CD4-positive, CD25-positive, alpha-beta regulatory T cell (primary cell): ENCODE results near the gene RYK. TPM values are rescaled to one million over a fixed set of nuclear protein-coding genes. Genes with fewer than 3 reads are reported as not detected.

ENCODE experiments used
- ATAC-seq, 2 donors: fragments of 150-1000 bp; cut with Tn5 transposase; one replicate each; pipeline ENCODE4 v1.10.0; 2021; ENCODE audit warnings: low read depth in 2 of 2, moderate number of reproducible peaks in 2 of 2, moderate library complexity in 1 of 2
- DNase-seq, 3 donors: peaks; one replicate each; pipeline versions ENCODE4 v3.0.0 to v3.0.0-alpha.2; 2012 to 2022; ENCODE audit warnings: mixed read lengths in 1 of 3
- H3K27ac ChIP-seq: one replicate; pipeline ENCODE4 v1.7.0; 2013; ENCODE audit warnings: mild to moderate bottlenecking, low read length; ENCODE audit not compliant: insufficient read depth, poor library complexity, severe bottlenecking
- H3K27me3 ChIP-seq: one replicate; pipeline ENCODE4 v1.7.0; 2013; ENCODE audit warnings: low read length; ENCODE audit not compliant: control insufficient read depth, insufficient read depth
- H3K36me3 ChIP-seq: one replicate; pipeline ENCODE4 v1.7.0; 2013; ENCODE audit warnings: mild to moderate bottlenecking, low read length, moderate library complexity; ENCODE audit not compliant: control insufficient read depth, insufficient read depth
- H3K4me1 ChIP-seq: 2 replicates; pipeline ENCODE4 v1.7.0; 2013; ENCODE audit warnings: mild to moderate bottlenecking, low read length; ENCODE audit not compliant: insufficient read depth, control insufficient read depth, poor library complexity, severe bottlenecking
- H3K4me3 ChIP-seq: one replicate; pipeline ENCODE4 v1.7.0; 2013; ENCODE audit warnings: low read depth, mild to moderate bottlenecking, low read length, moderate library complexity
- H3K9me3 ChIP-seq, 2 experiments: 1 replicate in 1 of 2; 2 replicates in 1 of 2; pipeline ENCODE4 v1.7.0; 2013; ENCODE audit warnings: low read length in 2 of 2, mild to moderate bottlenecking in 1 of 2, moderate library complexity in 1 of 2; ENCODE audit not compliant: control insufficient read depth in 2 of 2
- H3K27ac Mint-ChIP-seq, 3 donors: one replicate each; pipeline ENCODE4 v1.8.0; 2020 to 2022; ENCODE audit warnings: mild to moderate bottlenecking in 3 of 3, mixed read lengths in 3 of 3, moderate library complexity in 2 of 3
- H3K27me3 Mint-ChIP-seq: one replicate; pipeline ENCODE4 v1.8.0; 2022; ENCODE audit warnings: mild to moderate bottlenecking, mixed read lengths
- H3K36me3 Mint-ChIP-seq: one replicate; pipeline ENCODE4 v1.8.0; 2020; ENCODE audit warnings: mixed read lengths
- H3K4me1 Mint-ChIP-seq, 4 donors: one replicate each; pipeline ENCODE4 v1.8.0; 2020 to 2022; ENCODE audit warnings: mixed read lengths in 4 of 4, mild to moderate bottlenecking in 1 of 4
- H3K4me3 Mint-ChIP-seq, 4 donors: one replicate each; pipeline ENCODE4 v1.8.0; 2020 to 2022; ENCODE audit warnings: mild to moderate bottlenecking in 4 of 4, mixed read lengths in 4 of 4, moderate library complexity in 3 of 4
- H3K9me3 Mint-ChIP-seq, 7 donors: one replicate each; pipeline ENCODE4 v1.8.0; 2020 to 2022; ENCODE audit warnings: mixed read lengths in 7 of 7, mild to moderate bottlenecking in 3 of 7, moderate library complexity in 2 of 7
- polyA plus RNA-seq, 4 donors: library from polyadenylated mRNA; unstranded; fragments of 300-500 nt; fragmentation: Illumina TruSeq; gene quantifications; one replicate each; pipeline ENCODE4 v1.2.3, GENCODE V29; 2021
- total RNA-seq: library from RNA; stranded (reverse); gene quantifications from one replicate; pipeline ENCODE4 v1.2.3, GENCODE V29; 2022

Gene RYK
- total and polyA plus RNA-seq, 5 donors from 2014 or later, result 5.6 to 35.2 (median 7.1) TPM

DNA sequence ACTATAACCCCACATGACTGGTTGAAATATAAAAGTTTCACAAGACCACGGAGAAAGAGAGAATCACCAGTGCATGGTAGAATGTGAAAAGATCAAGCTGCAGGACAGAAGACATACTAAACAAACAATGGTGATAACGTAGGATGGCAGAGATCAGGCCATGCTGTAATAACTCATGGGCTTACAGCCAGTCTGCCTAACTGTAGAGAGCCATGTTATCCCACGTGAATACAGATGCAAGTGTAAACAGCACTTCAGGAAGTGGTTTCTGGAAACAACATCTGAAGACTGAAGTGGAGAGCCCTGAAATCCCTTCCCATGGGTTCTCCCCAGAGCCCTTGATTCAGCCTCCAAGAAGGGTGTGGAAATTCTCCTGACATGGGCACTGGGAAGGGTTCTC lies 117.7 kb downstream of the RYK start:
- H3K36me3 ChIP-seq, result no peaks in the 10 kb centered on the region
- no peak overlapping the region for H3K27ac ChIP-seq
- no peaks in the 10 kb centered on the region for H3K27me3 ChIP-seq
- no peaks in the 10 kb centered on the region for H3K27me3 Mint-ChIP-seq
- H3K36me3 Mint-ChIP-seq, result peaks cover 4% of the 10 kb centered on the region
- H3K4me3 ChIP-seq, result no peak overlapping the region
- ATAC-seq, result no peak
- peaks cover 2 to 17% (median 7%) of the 10 kb centered on the region in 7 donors for H3K9me3 Mint-ChIP-seq
- DNase-seq, result no peak
- H3K4me3 Mint-ChIP-seq, result no peak overlapping the region
- H3K27ac Mint-ChIP-seq, result no peak overlapping the region
- H3K9me3 ChIP-seq, result no peaks in the 10 kb centered on the region
- no peaks in the 10 kb centered on the region for H3K4me1 Mint-ChIP-seq
- no peaks in the 10 kb centered on the region for H3K4me1 ChIP-seq

DNA sequence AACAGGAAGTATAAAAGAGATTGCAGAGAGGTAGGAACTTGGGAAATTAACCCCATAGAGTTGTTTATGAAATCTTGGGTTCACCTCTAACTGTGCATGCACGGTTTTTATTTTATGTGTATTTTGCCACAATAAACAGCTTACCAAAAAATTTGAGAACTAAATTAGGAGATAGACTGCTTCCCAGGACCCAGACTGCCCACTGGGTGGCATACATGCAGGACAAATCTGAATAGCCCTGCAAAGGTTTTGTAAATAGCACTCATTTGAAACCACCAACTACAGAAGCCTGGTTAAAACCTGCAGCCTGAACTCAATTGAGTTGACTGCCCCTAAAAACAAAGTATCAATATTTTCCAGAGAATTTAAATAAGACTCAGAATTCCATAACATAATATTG lies 124.5 kb downstream of the RYK start:
- Histone ChIP-seq H3K9me3 (peaks cover 8 to 15% of the 10 kb centered on the region in 2 experiments), H3K27me3 (no peaks in the 10 kb centered on the region), H3K4me1 (no peaks in the 10 kb centered on the region), H3K4me3 (no peak overlapping the region), H3K36me3 (no peaks in the 10 kb centered on the region), H3K27ac (no peak overlapping the region)
- no peak overlapping the region for H3K27ac Mint-ChIP-seq
- peaks cover 4% of the 10 kb centered on the region for H3K36me3 Mint-ChIP-seq
- H3K4me1 Mint-ChIP-seq, result no peaks in the 10 kb centered on the region
- DNase-seq (no peak), ATAC-seq (no peak)
- peaks cover 0 to 21% (median 11%) of the 10 kb centered on the region in 7 donors for H3K9me3 Mint-ChIP-seq
- no peaks in the 10 kb centered on the region for H3K27me3 Mint-ChIP-seq
- H3K4me3 Mint-ChIP-seq, result no peak overlapping the region

DNA sequence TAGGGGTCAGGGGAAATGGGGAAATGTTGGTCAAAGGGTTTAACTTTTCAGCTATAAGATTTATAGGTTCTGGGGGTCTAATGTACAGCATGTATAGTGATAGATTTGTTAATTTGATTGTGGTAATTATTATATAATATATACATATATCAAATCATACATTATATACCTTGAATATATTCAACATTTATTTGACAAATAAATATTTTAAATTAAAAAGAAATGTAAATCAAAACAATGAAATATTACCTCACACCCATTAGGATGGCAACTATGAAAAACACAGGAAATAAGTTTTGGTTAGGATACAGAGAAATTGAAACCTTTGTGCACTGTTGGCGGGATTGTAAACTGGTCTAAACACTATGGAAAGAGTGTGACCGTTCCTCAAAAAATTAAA lies 135.9 kb downstream of the RYK start:
- Mint-ChIP-seq H3K27ac (no peak overlapping the region), H3K27me3 (peaks cover 4% of the 10 kb centered on the region), H3K9me3 (peaks cover 2 to 38% (median 12%) of the 10 kb centered on the region in 7 donors), H3K4me1 (no peaks in the 10 kb centered on the region), H3K4me3 (no peak overlapping the region), H3K36me3 (no peaks in the 10 kb centered on the region)
- DNase-seq, result no peak
- H3K27ac ChIP-seq, result no peak overlapping the region
- ATAC-seq, result no peak
- no peak overlapping the region for H3K4me3 ChIP-seq
- H3K9me3 ChIP-seq, result peaks cover 5 to 6% of the 10 kb centered on the region in 2 experiments
- H3K36me3 ChIP-seq, result no peaks in the 10 kb centered on the region
- H3K4me1 ChIP-seq, result no peaks in the 10 kb centered on the region
- H3K27me3 ChIP-seq, result no peaks in the 10 kb centered on the region

DNA sequence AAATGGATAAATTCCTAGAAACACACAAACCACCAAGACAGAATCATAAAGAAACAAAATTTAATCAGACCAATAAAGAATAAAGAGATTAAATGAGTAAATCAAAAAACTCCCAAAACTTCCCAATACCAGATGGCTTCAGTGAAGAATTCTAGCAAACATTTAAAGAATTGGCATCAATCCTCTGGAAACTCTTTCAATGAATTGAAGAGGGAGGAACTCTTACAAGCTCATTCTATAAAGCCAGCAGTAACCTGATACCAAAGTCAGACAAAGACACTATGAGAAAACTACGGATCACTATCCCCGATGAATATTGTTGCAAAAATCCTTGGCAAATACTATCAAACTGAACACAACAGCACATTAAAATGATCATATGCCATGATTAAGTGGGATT lies 139.0 kb downstream of the RYK start:
- no peaks in the 10 kb centered on the region for H3K36me3 Mint-ChIP-seq
- H3K36me3 ChIP-seq, result no peaks in the 10 kb centered on the region
- no peaks in the 10 kb centered on the region for H3K9me3 ChIP-seq
- ATAC-seq, result no peak
- no peak overlapping the region for H3K4me3 Mint-ChIP-seq
- H3K27ac ChIP-seq, result no peak overlapping the region
- H3K27me3 Mint-ChIP-seq, result peaks cover 4% of the 10 kb centered on the region
- no peak overlapping the region for H3K4me3 ChIP-seq
- peaks cover 4 to 15% (median 7%) of the 10 kb centered on the region in 7 donors for H3K9me3 Mint-ChIP-seq
- no peaks in the 10 kb centered on the region for H3K4me1 ChIP-seq
- no peak overlapping the region for H3K27ac Mint-ChIP-seq
- H3K27me3 ChIP-seq, result no peaks in the 10 kb centered on the region
- peaks cover 0 to 2% (median 0%) of the 10 kb centered on the region in 4 donors for H3K4me1 Mint-ChIP-seq
- no peak for DNase-seq

DNA sequence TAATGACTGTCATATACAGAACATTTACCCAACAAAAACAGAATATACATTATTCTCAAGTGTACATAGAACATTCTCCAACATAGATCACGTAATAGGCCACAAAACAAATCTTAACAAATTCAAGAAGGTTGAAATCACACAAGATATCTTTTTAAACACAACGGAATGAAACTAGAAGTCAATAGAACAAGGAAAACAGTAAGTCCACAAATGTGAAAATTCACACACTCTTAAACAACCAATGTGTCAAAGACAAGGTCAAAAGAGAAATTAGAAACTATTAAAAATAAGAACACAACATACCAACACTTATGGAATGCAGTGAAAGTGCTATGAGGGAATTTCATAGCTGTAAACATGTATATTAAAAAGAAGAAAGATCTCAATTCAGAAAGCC lies 139.7 kb downstream of the RYK start:
- Mint-ChIP-seq H3K4me1 (peaks cover 0 to 2% (median 0%) of the 10 kb centered on the region in 4 donors), H3K4me3 (no peak overlapping the region), H3K9me3 (peaks cover 4 to 15% (median 7%) of the 10 kb centered on the region in 7 donors), H3K36me3 (no peaks in the 10 kb centered on the region), H3K27ac (no peak overlapping the region), H3K27me3 (peaks cover 4% of the 10 kb centered on the region)
- Histone ChIP-seq H3K4me3 (no peak overlapping the region), H3K36me3 (no peaks in the 10 kb centered on the region), H3K27me3 (no peaks in the 10 kb centered on the region), H3K9me3 (no peaks in the 10 kb centered on the region), H3K4me1 (no peaks in the 10 kb centered on the region), H3K27ac (no peak overlapping the region)
- DNase-seq (no peak), ATAC-seq (no peak)

Other genes with a start within 250 kb of the RYK start
- not detected for gene SLCO2A1, start 220.9 kb downstream of the RYK start, total RNA-seq
- not detected for gene SLCO2A1, start 220.9 kb downstream of the RYK start, polyA plus RNA-seq
- not detected for gene AMOTL2, start 123.6 kb upstream of the RYK start, total RNA-seq
- not detected for gene AMOTL2, start 123.6 kb upstream of the RYK start, polyA plus RNA-seq
- gene ANAPC13, start 235.1 kb upstream of the RYK start, total RNA-seq, result 21.8 TPM
- gene ANAPC13, start 235.1 kb upstream of the RYK start, polyA plus RNA-seq, result 10 to 100 TPM; 74.3 to 89.7 (median 84.3) TPM
- 22.0 TPM for gene CEP63, start 235.2 kb upstream of the RYK start, total RNA-seq
- gene CEP63, start 235.2 kb upstream of the RYK start, polyA plus RNA-seq, result 10 to 100 TPM; 11.8 to 17.5 (median 14.9) TPM